ENCODE results near the gene DNAH17. TPM values are rescaled to one million over a fixed set of nuclear protein-coding genes. Genes with fewer than 3 reads are reported as not detected.

Gene DNAH17
- total and polyA plus RNA-seq, 2 of the 13 experiments (the other 11 are each of a cell fraction or from before 2014, with no cell fraction given): 0.86 to 1.6 TPM

DNA sequence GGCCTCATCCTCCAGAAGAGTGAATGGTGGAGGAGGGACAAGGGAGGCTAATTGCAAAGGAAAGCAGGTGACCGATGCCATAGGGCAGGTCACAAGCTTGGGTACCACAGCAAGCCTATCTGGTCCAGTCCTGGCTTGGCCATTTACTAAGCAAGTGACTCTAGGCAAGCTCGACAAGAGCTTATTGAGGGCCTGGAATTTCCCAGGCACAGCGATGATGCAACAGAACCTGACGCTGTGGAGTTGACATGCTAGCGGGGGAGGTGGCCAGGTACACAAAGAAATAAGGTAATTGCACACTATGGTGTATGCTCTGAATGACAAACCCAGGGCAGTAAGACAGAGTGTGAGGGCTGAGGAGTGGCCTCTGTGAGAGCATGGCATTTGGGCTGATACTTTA, 100.2 kb downstream of the DNAH17 start (continued):
- TF ChIP-seq ZNF770 (CRISPR knock-in tag; IDR thresholded peaks at IDR 0.05) (no peak), ZBTB44 (CRISPR knock-in tag; IDR thresholded peaks at IDR 0.05) (no peak), NONO (IDR thresholded peaks at IDR 0.05) (no peak), NONO (CRISPR knock-in tag; conservative IDR thresholded peaks at IDR 0.05) (no peak), PRDM4 (CRISPR knock-in tag; IDR thresholded peaks at IDR 0.05; ENCODE audit: borderline replicate concordance) (no peak), ARHGAP35 (CRISPR knock-in tag; IDR thresholded peaks at IDR 0.05; ENCODE audit: borderline replicate concordance) (no peak), MAF1 (CRISPR knock-in tag; IDR thresholded peaks at IDR 0.05; ENCODE audit: borderline replicate concordance) (no peak), GFI1 (CRISPR knock-in tag; IDR thresholded peaks at IDR 0.05; ENCODE audit: borderline replicate concordance) (no peak), ZNF724P (CRISPR knock-in tag; IDR thresholded peaks at IDR 0.05; ENCODE audit: borderline replicate concordance) (no peak), ZNF879 (CRISPR knock-in tag; IDR thresholded peaks at IDR 0.05) (no peak), MAFF (IDR thresholded peaks at IDR 0.05; ENCODE audit: low read depth, low read length) (no peak), ZNF143 (CRISPR knock-in tag; IDR thresholded peaks at IDR 0.05) (no peak), ZFP41 (CRISPR knock-in tag; IDR thresholded peaks at IDR 0.05; ENCODE audit: borderline replicate concordance) (no peak), CBX1 (IDR thresholded peaks at IDR 0.05; ENCODE audit: low read depth) (no peak), DPF2 (CRISPR knock-in tag; IDR thresholded peaks at IDR 0.05; ENCODE audit: borderline replicate concordance, low read depth) (no peak), RBAK (CRISPR knock-in tag; IDR thresholded peaks at IDR 0.05) (no peak), SOX5 (CRISPR knock-in tag; IDR thresholded peaks at IDR 0.05; ENCODE audit: borderline replicate concordance) (peak; percentile 17; the same call in 1 of the 2 replicates), GTF3A (CRISPR knock-in tag; conservative IDR thresholded peaks at IDR 0.05) (no peak), THAP8 (CRISPR knock-in tag; IDR thresholded peaks at IDR 0.05; ENCODE audit: borderline replicate concordance) (no peak)
- TF ChIP-seq, protein P1, sequence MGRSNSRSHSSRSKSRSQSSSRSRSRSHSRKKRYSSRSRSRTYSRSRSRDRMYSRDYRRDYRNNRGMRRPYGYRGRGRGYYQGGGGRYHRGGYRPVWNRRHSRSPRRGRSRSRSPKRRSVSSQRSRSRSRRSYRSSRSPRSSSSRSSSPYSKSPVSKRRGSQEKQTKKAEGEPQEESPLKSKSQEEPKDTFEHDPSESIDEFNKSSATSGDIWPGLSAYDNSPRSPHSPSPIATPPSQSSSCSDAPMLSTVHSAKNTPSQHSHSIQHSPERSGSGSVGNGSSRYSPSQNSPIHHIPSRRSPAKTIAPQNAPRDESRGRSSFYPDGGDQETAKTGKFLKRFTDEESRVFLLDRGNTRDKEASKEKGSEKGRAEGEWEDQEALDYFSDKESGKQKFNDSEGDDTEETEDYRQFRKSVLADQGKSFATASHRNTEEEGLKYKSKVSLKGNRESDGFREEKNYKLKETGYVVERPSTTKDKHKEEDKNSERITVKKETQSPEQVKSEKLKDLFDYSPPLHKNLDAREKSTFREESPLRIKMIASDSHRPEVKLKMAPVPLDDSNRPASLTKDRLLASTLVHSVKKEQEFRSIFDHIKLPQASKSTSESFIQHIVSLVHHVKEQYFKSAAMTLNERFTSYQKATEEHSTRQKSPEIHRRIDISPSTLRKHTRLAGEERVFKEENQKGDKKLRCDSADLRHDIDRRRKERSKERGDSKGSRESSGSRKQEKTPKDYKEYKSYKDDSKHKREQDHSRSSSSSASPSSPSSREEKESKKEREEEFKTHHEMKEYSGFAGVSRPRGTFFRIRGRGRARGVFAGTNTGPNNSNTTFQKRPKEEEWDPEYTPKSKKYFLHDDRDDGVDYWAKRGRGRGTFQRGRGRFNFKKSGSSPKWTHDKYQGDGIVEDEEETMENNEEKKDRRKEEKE (IDR thresholded peaks at IDR 0.05): no peak

Data from HepG2 (cell line).